Loucy (cell line): ENCODE data around the gene OR5B12.

Source experiments
- EZH2phosphoT487 ChIP-seq: fragments of 200-600 bp; IDR thresholded peaks from 2 replicates; pipeline ENCODE4 v1.6.1; 2018; ENCODE audit warnings: antibody characterized with exemption, mild to moderate bottlenecking, moderate library complexity, borderline replicate concordance
- TF ChIP-seq, protein P1 (sequence below): fragments of 200-600 bp; sonication (generic); conservative IDR thresholded peaks from 2 replicates; pipeline ENCODE4 v1.5.1; 2014; ENCODE audit warnings: mild to moderate bottlenecking, antibody characterized with exemption, low read length

DNA sequence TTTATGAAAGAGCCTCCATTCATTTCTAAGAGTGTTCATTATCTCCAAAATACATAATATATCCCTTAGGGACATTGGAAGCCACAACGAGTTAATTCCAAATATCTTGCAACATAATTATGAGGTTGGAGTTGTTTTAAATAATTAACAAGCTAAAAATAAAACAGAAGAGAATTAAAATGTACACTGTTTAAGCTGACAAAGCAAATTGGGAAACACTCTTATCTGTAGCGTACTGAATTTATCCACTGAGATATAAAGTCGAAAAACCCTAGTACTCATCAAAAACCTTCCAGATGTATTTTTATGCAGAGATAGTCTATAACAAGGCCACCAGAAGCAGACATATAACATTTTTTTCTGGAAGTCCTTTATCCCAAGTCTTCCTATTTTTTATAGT, 7.8 kb downstream of the OR5B12 start:
- TF ChIP-seq, protein P1, sequence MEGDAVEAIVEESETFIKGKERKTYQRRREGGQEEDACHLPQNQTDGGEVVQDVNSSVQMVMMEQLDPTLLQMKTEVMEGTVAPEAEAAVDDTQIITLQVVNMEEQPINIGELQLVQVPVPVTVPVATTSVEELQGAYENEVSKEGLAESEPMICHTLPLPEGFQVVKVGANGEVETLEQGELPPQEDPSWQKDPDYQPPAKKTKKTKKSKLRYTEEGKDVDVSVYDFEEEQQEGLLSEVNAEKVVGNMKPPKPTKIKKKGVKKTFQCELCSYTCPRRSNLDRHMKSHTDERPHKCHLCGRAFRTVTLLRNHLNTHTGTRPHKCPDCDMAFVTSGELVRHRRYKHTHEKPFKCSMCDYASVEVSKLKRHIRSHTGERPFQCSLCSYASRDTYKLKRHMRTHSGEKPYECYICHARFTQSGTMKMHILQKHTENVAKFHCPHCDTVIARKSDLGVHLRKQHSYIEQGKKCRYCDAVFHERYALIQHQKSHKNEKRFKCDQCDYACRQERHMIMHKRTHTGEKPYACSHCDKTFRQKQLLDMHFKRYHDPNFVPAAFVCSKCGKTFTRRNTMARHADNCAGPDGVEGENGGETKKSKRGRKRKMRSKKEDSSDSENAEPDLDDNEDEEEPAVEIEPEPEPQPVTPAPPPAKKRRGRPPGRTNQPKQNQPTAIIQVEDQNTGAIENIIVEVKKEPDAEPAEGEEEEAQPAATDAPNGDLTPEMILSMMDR = no peak
- no peak for TF ChIP-seq EZH2phosphoT487
